GM18498 (cell line): ENCODE results near the gene FBXO22.

Experiments
- ATAC-seq: cut with Tn5 transposase; IDR thresholded peaks from one replicate; pipeline ENCODE4 v1.9.1; 2021; ENCODE audit warnings: mild to moderate bottlenecking, moderate library complexity; ENCODE audit not compliant: unreplicated experiment

FBXO22 gene

DNA sequence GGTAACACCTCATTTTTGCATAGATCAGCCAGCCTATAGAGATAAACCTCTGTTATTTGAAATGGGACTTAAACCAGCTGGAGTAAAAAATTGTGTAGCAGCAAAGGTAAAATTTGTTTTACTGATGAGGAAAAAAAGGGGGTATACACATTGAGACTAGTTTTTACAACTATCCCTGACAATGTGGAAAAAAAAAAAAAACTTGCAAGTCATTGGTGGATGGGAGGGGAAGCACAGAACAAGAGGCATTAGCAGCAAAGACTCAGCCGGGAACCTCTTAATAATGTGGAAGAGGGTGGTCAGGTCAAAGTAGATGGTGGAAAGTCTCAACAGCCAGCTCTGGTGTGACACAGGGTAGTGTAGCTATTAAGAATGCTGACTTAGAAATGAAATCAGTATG lies 14.5 kb downstream of the FBXO22 start:
- no peak for ATAC-seq

DNA sequence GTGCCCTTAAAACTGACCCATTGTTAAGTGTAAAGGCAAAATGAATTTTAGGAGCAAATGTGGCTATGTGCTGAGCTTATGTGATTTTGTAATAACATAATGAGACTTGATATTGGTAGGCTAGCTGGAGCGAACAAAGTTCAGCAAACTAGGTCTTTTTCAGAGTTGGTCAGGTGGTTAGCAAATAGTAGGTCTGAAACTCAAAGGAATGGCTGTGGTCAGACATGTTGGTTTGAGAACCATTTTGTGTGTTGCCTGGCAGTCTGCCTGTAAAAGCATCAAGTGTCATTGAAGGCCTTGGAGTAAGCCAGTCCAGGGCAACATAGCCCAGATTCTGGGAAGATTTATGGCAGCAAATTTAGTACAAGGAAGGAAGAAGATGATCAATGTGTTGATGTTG lies 16.4 kb downstream of the FBXO22 start:
- ATAC-seq: no peak

DNA sequence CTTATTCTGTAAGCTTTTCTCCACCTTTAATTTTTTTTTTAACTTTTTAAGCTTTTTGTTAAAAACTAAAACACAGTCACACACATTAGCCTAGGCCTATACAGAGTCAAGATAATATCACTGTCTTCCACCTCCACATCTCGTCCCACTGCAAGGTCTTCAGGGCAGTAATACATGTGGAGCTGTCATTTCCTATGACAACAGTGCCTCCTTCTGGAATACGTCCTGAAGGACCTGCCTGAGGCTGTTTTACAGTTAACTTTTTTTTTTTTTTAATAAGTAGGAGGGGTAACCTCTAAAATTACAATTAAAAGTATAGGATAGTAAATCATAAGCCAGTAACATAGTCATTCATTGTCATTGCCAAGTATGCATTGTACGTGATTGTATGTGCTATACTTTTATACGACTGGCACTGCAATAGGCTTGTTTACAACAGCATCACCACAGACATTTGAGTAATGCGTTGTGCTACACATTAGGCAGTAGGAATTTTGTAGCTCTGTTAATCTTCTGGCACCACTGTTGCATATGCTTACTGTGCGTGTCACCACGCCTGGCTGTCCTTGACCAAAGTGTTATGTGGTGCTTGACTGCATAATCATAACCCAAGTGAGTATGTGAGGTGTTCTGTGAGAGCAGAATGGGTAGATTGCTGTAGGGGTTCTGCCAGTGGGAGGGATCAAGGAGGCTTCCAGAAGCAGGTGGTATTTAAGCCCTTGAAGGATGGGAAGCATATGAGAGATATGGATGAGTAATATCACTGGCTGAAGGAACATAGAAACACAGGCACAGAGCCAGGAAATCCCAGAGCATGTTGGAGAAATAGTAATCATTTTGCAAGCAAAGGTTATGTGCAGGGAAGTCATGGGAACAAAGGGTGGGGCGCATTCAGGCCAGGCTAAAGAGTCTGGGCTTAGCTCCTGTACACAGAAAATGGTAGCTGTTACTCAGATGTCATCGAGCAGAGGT lies 18.3 kb downstream of the FBXO22 start:
- no peak for ATAC-seq

DNA sequence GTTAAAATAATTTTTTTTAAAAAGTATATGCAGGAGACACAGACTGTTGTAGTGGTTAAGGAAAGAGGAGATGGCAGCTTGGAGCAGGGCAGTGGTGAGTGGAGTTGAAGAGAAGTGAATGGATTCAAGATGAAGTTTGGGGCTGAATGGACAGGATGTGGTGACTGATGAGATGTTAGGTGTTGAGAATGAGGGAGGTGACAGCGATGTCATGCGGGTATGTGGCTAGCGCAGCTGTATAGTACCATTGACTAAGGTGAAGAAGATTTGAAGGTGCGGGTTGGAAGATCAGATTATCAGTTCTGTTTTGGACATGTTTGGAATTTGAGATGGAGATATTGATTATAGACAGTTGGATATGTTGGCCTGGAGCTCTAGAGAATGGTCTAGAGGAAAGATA lies 20.1 kb downstream of the FBXO22 start:
- ATAC-seq: no peak

DNA sequence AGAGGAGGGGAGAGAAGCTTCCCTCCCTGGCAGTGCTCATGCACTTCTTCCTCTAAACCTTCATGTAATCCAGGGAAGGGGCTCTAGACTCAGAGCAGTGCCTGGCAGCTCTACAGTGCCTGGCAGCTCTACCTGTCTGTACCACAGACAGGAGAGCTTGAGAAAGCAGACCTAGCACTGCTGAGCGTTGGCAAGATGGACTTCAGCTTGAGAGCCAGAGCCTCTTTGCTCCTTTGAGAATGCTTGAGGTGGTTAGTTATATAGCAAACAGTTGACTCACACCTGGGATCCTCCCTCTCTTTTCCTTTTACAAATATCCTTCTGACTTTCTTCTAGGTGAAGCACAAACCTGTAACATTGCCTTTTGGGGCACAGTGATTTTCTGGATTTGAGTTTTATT lies 20.9 kb downstream of the FBXO22 start:
- ATAC-seq: no peak

DNA sequence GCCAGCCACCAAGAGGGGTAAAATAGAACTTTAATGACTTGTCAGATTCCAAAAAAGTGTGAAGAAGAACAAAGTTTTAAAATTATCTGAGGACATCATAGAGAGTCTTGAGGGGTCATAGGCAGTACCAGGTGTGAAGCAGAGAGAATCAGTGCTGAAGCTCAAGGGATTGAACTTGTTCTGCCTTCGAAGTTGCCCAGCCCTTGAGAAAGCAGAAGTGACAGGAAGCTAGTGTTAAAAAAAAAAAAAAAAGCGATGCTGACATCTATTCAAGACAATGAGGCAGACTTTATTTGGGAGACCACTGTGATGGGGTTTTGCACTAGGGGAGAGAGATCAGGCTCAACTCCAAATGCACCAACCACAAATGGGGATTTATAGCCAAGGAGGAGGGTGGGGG lies 21.8 kb downstream of the FBXO22 start:
- no peak for ATAC-seq

DNA sequence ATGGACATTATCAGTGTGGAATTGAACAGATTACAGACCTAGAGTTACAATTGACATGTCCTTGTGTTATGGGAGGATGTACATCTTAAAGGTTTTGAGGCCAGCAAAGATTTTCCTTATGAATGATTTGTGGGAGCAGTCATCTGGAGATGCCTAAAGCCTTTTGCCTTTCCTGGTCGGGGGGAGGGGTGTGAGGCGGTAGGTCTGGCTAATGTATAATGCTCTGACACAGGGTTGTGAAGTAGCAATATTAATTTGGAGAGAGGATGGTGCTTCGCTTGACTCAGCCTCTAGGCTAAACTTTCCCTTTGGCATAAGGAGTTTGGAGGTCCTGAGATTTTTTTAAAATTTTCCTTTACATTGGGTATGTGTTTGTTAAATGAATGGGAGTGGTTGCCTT lies 23.3 kb downstream of the FBXO22 start:
- ATAC-seq: no peak

DNA sequence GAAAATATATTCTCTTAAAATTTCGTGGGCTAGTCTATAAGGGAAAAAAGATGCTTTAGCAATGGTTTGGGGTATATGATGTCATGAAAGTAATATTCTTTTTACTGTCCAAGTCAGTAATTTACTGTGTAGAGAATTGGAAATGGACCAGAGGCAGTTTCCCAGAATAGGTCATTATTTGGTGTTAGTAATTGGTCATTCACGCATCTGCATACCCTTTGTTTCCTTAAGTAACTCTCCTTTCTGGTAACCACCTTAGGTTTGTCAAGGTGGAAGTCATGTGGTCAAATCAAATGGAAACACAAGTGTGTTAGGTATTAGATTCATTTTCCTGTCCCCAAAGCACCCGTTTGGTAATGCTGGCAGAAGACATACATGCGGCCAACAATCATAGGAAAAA lies 23.9 kb downstream of the FBXO22 start:
- no peak for ATAC-seq

DNA sequence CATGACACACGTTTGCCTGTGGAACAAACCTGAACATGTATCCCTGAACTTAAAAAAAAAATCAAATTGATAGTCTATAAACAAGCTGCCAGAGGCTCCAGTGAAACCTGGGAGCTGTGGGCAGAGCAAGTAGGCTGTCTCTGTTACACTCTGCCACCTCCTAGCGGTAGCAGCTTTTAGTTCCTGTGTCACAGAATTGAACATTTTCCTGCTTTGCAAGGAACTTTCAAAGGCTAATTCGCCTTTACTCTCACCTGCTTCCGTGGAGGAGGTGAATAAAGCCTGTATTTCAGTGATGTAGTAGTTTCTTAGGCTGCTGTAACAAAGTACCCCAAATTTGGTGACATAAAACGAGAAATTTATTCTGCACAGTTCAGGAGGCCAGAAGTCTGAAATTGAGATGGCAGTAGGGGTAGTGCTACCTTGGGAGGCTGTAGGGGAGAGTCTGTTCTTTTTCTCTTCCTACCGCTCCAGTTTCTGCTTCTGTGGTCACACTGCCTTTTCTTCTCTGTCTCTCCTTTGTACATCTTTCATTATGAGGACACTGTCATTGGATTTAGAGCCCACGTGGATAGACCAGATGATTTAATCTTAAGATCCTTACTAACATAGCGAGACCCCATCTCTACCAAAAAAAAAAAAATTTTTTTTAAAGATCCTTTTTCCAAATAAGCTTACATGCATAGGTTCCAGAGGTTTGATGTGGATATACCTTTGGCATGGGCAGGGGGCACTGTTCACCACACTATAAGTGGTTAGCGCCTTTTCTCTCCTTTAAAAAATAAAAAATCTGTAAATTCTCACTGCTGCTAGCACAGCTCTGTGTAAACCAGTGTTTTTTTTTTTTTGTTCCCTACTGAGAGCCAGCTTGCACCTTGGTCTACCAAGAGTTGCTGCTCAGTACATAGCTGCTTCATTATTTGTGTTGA lies 25.3 kb downstream of the FBXO22 start:
- ATAC-seq: no peak

DNA sequence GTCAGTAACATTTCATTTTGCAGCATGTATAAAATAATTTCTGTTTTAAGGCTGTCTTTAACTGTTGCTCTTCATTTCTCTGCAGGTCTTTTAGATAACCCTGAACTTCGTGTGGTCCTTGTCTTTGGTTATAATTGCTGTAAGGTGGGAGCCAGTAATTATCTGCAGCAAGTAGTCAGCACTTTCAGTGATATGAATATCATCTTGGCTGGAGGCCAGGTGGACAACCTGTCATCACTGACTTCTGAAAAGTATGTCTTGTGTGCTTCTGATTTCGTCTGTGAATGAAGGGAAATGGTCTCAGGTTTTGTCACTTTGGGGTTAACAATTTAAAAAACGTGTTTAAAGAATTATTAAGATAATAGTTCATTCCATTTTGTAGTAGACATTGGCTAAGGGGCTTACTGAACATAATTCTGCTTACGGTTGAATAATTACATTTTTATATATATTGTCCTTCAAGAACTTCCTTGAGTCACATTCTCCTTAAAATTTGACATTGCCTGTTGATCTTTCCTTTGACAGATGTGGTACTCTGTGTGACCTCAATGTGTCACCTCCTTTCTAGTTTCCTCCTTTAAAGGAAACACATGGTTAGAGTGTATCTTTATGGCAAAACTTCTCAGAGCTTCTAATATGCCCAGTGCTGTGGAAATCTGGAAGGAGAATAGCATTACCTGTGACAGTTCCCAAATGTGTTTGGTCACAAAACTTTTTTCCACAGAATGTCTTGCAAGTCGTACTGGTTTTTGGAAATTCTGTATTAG lies 26.3 kb downstream of the FBXO22 start:
- ATAC-seq: no peak

DNA sequence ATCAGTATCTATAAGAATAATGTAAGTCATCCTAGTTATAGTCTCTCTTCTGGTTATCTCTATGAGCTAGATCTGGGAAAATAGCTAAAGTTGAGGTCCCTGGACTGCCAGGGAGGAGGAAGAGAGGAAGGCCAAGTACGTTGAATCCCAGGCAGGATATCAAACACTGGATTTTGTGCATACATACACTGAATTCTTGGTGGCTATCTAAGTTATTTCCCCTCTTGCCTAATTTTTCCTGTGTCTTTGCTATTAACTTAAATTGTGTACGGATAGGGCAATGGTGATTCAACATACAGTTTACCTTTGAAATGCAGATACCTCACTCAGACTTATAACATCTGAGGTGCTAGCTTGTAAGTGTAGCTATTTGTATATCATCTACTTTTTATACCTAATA lies 27.2 kb downstream of the FBXO22 start:
- no peak for ATAC-seq

DNA sequence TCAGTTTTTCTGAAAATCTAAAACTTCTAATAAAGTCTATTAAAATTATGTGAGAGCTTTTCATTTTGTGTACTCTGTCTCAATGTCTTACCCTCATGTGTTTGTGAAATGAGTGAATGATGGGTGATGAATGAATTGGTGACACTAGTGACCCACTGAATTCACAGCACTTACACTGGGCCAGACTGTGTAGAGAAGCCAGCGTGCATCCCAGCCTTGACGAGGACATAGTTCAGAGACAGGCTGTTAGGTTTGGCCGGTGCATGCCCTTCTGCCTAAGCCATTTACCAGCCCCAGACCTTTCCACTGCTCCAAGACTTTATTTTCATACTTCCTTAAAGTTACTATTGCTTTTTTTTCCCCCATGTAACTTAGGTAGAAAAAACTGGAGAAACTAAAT lies 38.8 kb downstream of the FBXO22 start:
- no peak for ATAC-seq

DNA sequence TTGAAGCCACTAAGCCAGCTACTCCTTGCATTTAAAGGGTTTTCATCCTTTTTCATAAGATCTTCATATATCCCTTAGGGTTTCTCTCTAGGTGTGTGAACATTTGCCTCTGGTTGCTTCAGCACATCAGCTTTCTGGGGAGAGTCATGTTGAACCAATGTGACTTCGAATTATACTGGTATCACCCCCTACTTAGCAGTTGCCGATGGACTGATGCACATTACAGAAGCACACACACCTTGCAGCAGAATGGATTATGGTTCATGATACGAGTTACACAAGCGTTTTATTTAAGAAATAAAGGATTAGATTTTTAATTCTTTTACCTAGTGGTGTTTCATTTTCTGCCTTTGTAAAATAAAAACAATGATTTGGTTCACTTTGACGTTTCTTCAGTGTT lies 39.6 kb downstream of the FBXO22 start:
- no peak for ATAC-seq

DNA sequence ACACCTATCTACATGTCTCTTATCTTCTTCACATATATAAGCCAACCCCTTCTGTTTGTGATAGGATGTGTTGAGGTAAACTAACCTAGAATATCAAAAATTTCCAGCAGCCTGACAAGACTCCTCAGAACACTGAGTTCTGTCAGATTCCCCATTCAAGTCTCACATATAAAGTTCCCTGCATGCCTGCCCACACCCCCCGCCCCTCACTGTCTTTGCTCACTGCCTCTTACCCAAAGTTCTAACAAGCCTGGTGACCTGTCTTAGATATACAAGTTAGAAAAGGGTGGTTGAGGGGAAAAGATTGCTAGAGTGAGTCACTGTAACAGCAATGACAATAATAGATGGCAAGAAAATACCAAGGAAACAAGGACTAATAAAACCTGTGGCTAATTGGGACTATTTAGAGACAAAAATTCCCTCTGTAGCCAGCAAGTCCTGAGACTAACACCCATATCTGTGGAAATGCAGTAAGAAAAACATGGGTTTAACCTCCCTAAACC lies 40.1 kb downstream of the FBXO22 start:
- ATAC-seq: no peak

DNA sequence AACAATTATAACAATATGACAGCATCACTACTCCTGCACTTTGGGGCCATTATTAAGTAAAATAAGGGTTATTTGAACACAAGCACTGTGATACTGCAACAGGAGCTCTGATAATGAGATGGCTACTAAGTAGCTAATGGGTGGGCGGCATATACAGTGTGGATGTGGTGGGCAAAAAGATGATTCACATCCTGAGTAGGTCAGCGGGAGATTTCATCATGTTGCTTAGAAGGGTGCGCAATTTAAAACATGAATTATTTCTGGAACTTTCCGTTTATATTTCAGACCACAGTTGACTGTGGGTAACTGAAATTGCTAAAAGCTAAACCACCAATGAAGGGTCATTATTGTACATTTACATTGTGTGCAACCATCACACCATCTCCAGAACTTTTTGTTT lies 42.3 kb downstream of the FBXO22 start:
- ATAC-seq: no peak

DNA sequence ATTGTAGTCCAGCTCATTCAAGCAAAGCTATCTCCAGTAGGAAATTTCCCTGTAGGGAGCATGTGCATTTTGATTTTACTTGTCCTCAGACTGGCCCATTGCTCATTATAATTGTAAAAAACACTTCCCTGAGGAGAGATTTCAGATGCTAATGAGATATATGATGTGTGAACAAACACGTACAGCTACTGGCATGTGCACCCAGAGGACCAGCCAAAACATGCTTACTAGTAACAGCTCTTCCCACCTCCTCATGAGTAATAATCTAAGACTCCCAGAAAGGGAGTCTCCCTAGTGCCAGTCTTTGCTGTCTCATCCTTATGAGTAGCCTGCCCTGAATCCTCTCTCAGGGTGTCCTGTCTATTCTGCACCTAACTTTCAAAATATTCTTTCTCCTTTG lies 43.4 kb downstream of the FBXO22 start:
- ATAC-seq: no peak

DNA sequence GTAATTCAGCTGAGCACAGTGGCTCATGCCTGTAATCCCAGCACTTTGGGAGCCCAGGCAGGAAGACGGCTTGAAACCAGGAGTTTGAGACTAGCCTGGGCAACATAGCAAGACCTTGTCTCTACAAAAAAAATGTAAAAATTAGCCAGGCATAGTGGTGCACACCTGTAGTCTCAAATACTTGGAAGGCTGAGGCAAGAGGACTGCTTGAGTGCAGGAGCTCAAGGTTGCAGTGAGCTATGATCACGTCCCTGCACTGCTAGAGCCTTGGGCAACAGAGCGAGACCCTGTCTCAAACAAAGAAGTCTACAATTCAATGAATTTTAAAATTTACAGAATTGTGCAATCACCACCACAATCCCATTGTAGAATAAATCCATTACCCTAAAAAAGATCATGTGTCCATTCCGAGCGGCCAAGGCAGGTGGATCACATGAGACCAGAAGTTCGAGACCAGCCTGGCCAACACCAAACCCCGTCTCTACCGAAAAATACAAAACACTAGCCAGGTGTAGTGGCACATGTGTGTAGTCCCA lies 45.2 kb downstream of the FBXO22 start:
- no peak for ATAC-seq

DNA sequence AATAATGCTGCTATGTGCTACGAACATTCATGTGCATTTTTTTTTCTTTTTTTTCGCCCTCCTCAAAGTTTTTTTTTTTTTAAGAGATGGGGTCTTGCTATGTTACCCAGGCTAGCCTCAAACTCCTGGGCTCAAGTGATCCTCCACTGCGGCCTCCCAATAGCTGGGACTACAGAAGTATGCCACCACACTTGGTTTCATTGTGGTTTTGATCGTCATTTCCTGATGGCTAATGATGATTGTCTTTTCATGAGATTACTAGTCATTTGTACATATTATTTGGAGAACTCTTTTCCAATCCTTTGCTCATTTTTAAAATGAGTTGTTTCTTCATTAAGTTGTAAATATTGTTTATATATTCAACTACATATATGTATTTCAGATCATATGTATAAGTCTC lies 48.8 kb downstream of the FBXO22 start:
- ATAC-seq: no peak

DNA sequence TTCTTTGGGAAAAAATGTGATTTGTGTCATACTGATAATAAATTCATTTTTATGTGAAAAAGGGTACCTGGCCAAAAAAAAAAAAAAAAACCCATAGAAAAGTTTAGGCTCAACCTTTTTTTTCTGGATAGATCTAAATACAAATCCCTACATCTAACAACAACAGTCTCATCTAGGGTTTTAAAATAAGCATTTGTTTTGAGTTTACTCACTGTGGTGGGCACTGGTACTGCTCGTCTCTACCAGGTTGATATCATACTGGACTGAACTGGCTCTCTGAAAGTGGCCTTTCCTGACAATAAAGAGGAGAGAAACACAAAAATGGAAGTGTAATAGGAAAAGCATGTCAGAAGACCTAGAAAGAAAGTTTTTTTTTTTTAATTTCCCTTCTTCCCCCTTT lies 52.0 kb downstream of the FBXO22 start:
- ATAC-seq: no peak

DNA sequence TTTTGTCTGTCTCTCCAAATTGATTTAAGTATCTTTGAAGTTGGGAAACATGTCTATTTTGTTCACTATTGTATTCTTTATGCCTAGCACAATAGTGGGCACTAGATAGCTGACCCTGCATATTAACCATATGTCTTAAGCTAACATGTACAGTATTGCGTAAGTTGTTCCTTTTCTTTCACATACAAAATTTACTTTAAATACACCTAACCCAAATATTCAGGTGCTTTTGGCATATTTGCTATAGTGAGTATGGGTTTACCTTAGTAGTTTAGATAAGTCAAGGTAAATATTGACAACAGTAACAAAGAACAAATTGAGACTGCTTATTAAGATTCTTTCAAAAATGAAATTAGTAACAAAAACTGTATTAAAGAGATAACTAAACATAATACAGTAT lies 57.7 kb downstream of the FBXO22 start:
- ATAC-seq: no peak

DNA sequence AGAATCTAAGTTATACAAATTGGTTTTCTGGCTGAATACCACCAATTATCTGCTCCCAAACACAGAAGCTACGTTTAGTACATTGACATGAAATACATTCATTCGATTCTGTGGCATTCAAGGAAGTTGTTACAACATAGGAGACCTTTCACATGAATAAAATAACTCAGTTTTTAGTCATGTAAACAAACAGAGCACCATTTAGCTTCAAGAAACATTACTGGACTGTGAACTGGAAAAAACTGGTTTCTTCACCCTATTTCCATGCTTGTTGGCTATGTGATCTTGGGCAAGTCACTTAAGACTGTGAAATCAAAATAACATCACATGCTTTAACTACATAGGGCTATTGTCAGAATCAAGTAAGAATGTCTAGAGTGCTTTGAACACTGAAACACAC lies 62.4 kb downstream of the FBXO22 start:
- ATAC-seq: no peak
